ENCODE data around the gene GRK6. TPM values are rescaled to one million over a fixed set of nuclear protein-coding genes. Genes with fewer than 3 reads are reported as not detected.

GRK6 gene
- total and polyA plus RNA-seq, 9 of the 15 experiments (the other 6 are each of a cell fraction or from before 2014, with no cell fraction given), result 0.63 to 122 (median 44.5) TPM

- intact Hi-C loops (cut with micrococcal nuclease) (loop anchor here (1.0 to 2.0 kb wide), 2 partner anchors 41 to 144 kb away; partner anchors contain the start of gene PDLIM7), in situ Hi-C loops (cut with MboI) (loop anchor here (10.0 kb wide), 1 partner anchor 342 kb away; no protein-coding TSS in a partner anchor)
- H3K4me1 ChIP-seq (replicated peaks in 1 of 2; ENCODE audit: control insufficient read depth in 2 of 2, insufficient read depth in 2 of 2, low read length in 2 of 2), result peaks cover 0 to 63% of the 10 kb centered on the region in 2 experiments; a peak in 3 of 5 replicates
- FAIRE-seq (no peak), DNase-seq (ENCODE audit: extremely low read depth in 1 of 4, low spot score in 3 of 4) (no peak), ATAC-seq (no peak)
- peak overlapping the region in 1 of 2 experiments; percentile 41; a peak in 1 of 4 replicates for H3K9ac ChIP-seq (ENCODE audit: insufficient read depth in 1 of 2, low read depth in 2 of 2, low read length in 2 of 2)
- 30% methylated on average over 6 of the region's 12 CpGs for WGBS (ENCODE audit: insufficient coverage, low coverage, missing lambda C conversion rate)
- H3K4me3 ChIP-seq, result no peak overlapping the region
- CTCF ChIA-PET (ENCODE audit: low intra/inter-chr PET ratio), result interaction anchor here (0.5 to 6.2 kb wide), 9 partner anchors 34 to 335 kb away, joined by 3 to 107 read pairs (median 4); partner anchors contain the start of gene MXD3
- peaks cover 10% of the 10 kb centered on the region; the same call in 2 of the 3 replicates for H3K79me2 ChIP-seq (ENCODE audit: control insufficient read depth, insufficient read depth, low read length)
- no peaks in the 10 kb centered on the region for H3K27me3 ChIP-seq (ENCODE audit: control insufficient read depth in 2 of 2, insufficient read depth in 2 of 2, low read length in 2 of 2)
- H4K20me1 ChIP-seq (replicated peaks; ENCODE audit: control insufficient read depth, insufficient read depth, low read length), result peaks cover 16% of the 10 kb centered on the region; the same call in 1 of the 2 replicates
- no peak overlapping the region for H3K27ac ChIP-seq (ENCODE audit: extremely low read depth, low read depth, low read length)
- no TSS peak for BruUV-seq (replicated peaks)
- H2AFZ ChIP-seq (ENCODE audit: low read depth, low read length), result no peak overlapping the region
- peaks cover 3% of the 10 kb centered on the region for H3K9me1 ChIP-seq (ENCODE audit: control insufficient read depth, insufficient read depth, low read length)
- peaks cover 38% of the 10 kb centered on the region; the same call in 1 of the 3 replicates for H3K36me3 ChIP-seq (ENCODE audit: control insufficient read depth, insufficient read depth, low read length)
- POLR2A ChIA-PET, result interaction anchor here (0.9 to 1.2 kb wide), 3 partner anchors 10 to 30 kb away, joined by 5 to 10 read pairs (median 5); partner anchors contain the start of genes GRK6 and PRR7
- no peaks in the 10 kb centered on the region for H3K9me3 ChIP-seq (replicated peaks; ENCODE audit: control insufficient read depth, insufficient read depth, low read depth, low read length)
- TF ChIP-seq HOMEZ (CRISPR knock-in tag; IDR thresholded peaks at IDR 0.05) (no peak), NEUROD1 (IDR thresholded peaks at IDR 0.05; ENCODE audit: borderline replicate concordance, low read depth, low read length, partially characterized antibody) (peak; percentile 1), CREB1 (IDR thresholded peaks at IDR 0.05) (no peak), CREB1 (CRISPR knock-in tag; IDR thresholded peaks at IDR 0.05) (0 out of 2 replicates have a peak, but pooled peaks have one; percentile 2)
- H3K4me2 ChIP-seq (ENCODE audit: insufficient read depth, low read length), result no peak overlapping the region
Observed at GRCh38 chr5:177456591-177456964, 30.1 kb downstream of the GRK6 start.

All from K562 (cell line).